NCI-H1048 (cell line): Measurements from ENCODE around the gene UACA.
"Not testable (repeated sequence)": the region's sequence is repeated elsewhere in the genome, so short reads cannot be mapped to it uniquely, and the experiment has no call there.

Source experiments
- DNase-seq: peaks from one replicate; lab custom pipeline; 2025; lab: John Stamatoyannopoulos, UW

Gene UACA

DNA sequence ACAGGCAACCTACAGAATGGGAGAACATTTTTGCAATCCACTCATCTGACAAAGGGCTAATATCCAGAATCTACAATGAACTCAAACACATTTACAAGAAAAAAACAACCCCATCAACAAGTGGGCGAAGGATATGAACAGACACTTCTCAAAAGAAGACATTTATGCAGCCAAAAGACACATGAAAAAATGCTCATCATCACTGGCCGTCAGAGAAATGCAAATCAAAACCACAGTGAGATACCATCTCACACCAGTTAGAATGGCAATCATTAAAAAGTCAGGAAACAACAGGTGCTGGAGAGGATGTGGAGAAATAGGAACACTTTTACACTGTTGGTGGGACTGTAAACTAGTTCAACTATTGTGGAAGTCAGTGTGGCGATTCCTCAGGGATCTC is 100.3 kb downstream of the UACA start:
- DNase-seq = not testable (repeated sequence)

DNA sequence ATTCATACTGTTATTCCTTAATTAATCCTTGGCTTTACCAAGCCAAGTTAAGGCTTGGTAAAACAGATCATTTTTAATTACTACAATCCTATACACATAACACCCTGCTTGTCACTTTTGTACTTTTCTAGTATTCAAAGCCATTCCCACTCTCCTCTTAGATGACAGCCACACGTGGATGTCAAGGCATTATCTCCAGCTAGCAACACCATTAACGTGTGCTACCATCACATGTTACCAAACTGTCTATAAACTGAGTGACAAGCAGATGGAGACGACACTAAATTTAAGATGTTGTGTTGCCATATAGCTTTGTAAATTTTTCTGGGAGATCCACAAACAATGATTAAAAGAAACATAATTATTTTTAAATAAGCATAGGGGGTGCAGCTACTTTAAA is 103.7 kb downstream of the UACA start:
- no peak for DNase-seq

- DNase-seq = no peak
These were observed 104.7 kb downstream of the UACA start for GRCh38 chr15:70658641-70659040.

GRCh38 chr15:70653426-70653825 is 109.9 kb downstream of the UACA start:
- no peak for DNase-seq

DNA sequence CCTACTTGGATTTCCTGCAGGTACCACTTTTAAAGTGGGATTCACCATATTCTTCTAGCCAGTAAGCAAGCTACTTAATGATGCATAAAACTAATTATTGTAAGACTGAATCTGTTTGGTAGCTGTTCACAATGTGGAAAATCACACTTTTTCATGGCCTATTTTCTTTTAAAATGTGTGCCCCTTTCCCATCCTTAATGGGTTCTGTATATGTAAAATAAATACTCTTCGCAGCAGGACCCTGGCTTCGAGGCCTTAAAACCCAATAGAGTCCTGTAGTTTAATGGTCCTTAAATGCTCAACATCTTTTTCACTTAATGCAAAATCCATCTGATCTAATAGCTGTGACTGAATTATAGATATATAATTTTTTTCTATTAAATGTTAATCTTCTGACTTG is 111.0 kb downstream of the UACA start:
- no peak for DNase-seq

- no peak for DNase-seq
These were observed 112.0 kb downstream of the UACA start for GRCh38 chr15:70651303-70651845.

DNA sequence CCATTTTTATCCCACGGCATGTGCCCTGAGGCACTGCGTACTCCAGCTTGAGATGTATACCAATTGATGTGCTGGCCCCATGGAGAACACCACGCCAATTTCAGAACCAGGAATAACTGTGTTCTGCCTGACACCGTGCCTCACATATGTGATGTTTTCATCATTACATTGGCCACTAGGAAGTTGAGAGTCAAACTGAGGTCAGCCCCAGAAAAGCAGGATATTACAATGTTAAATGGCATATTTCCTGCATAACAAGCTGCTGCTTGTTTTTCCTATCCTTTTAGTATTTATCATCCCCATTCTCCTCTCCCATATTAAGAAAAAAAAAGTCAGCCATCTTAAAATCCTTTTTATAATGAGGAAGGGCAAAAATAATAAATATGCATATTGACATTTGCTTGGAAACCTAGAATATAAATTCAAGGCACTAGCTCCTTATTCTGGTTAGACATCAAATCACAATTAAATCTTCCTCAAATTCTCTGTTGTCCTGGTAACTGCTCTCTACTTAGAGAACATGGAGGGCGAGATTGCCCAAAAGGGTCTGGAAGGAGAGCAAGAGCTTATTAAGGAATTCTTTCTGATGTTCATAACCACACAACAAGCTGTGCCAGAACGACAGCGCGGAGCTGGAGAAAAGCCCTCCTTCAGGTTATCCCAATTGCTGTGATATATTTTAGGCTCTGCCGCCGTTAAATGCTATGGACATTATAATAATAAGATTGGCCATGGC is 112.6 kb downstream of the UACA start:
- no peak for DNase-seq

DNA sequence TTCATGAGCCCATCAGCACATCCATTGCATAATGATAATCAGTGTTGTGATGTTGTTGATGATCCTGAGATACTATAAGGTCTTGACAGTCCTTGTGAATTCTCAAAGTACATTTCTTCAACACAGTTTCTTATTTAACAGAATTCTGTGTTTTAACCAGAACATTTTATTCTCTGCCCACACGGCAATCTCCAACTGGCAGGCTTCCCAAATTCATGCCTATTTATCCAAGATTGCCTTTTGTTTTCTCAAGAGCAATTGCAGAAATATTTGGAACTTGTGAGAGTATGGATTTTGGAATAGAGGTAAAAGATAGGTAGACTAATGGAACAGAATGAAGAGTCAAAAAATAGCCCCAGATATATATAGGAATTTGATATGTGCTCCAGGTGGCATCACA is 116.0 kb downstream of the UACA start:
- no peak for DNase-seq

GRCh38 chr15:70646169-70646568 is 117.2 kb downstream of the UACA start:
- no peak for DNase-seq

- DNase-seq = no peak
These were observed 119.6 kb downstream of the UACA start for GRCh38 chr15:70643783-70644125.

GRCh38 chr15:70643106-70643782 is 120.1 kb downstream of the UACA start:
- no peak for DNase-seq

GRCh38 chr15:70636540-70637165 is 126.7 kb downstream of the UACA start:
- DNase-seq = no peak

GRCh38 chr15:70635895-70636294 is 127.5 kb downstream of the UACA start:
- no peak for DNase-seq

DNA sequence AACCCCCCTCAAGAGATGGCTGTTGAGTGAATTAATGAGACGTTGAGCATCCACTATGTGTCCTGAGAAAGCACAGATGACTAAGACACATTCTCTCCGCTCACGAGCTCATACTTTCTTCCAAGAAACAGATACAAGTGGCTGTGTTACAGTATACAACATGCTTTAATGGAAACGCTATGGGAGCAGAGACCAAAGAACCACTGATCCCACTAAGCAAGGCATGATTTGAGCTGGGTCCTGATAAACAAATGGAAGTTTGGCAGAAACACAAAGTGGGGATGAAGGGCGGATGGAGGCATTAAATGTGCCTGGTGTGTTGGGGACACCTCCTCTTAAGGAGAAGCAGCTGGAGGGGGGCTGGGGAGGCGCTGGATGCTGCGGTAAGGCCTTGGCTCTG is 129.4 kb downstream of the UACA start:
- DNase-seq = no peak

DNA sequence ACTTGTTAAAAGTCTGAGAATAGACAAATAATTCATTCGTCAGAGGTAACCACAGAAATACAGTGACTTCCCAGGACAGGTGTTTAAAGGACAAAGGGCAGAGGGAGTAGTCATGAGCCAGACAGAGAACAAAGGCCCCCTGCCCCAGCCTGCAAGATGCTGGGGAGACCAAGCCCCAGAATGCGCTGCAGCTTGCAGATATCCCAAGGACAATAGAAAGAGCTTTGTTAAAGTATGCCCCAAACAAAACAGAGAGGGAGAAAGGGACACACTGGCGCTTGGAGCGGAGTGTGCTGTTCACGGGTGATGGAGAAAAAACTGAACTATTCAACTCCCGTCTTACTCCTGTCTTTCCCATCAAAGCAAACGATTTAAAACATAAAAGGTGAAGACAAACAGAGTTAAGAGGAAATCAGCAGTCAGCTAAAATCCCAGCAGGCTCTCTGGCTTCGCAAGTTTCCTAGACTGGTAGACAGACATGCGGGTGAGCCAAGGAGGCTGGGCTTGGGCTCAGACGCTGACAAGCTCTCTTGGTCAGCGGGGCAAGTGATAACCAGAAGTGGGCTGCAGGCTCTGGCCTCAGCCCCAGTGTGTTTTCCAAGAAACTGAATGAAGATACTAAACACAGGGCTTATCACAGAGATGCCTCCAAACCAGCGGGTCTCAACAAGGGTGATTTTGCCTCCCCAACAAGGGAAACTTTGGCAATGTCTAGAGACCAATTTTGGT is 130.1 kb downstream of the UACA start:
- no peak for DNase-seq

- DNase-seq = no peak
These were observed 130.8 kb downstream of the UACA start for GRCh38 chr15:70632491-70633102.

- no peak for DNase-seq
These were observed 131.3 kb downstream of the UACA start for GRCh38 chr15:70632079-70632478.

GRCh38 chr15:70629735-70630273 is 133.6 kb downstream of the UACA start:
- no peak for DNase-seq

DNA sequence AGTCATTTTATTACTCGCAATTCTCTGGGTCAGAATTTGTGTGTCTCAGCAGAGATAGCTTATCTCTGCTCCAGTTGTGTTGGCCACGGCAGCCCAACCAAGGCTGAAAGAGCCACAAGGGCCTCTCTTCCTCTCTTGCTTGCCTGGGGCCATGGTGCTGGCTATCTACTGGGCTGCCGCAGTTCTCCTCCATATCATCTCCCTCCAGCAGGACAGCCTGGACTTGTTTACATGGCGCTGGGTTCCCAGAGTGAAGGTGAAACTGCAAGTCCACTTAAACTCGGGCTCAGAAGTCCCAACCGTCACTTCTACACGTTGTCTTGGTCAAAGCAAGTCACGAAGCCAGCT is 134.8 kb downstream of the UACA start:
- no peak for DNase-seq

- no peak for DNase-seq
These were observed 135.4 kb downstream of the UACA start for GRCh38 chr15:70627734-70628548.

DNA sequence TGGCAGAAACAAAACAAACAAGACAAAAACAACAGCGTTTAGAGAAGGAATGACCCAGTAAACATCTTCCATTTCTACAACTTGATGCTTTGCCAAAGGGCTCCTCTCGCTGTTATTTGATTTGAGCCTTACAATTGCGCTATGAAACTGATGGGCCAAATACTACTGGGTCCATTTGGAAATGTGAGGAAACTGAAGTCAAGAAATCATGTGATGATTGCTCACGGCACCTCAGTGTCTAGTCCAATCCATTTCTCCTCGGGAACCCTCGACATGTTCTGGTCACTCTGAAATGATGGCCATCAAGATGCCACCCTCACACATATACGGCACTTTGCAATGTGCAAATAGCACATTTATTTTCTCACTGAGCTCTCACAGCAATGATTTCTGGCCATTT is 136.0 kb downstream of the UACA start:
- no peak for DNase-seq
